ENCODE data around the gene MED16.

Gene MED16

GRCh38 chr19:883661-884211 lies 9.3 kb downstream of the MED16 start:
- Histone ChIP-seq H3K27me3 (ENCODE audit: low read length) (no peaks in the 10 kb centered on the region), H3K27ac (ENCODE audit: low read depth, low read length) (no peak overlapping the region), H4K20me1 (ENCODE audit: low read depth, low read length) (no peaks in the 10 kb centered on the region), H3F3A (ENCODE audit: insufficient read depth) (no peaks in the 10 kb centered on the region), H3K9me2 (replicated peaks; ENCODE audit: insufficient read depth, low read length) (no peaks in the 10 kb centered on the region), H3K4me2 (ENCODE audit: low read depth, low read length, poor library complexity, severe bottlenecking) (no peak overlapping the region), H3K4me3 (ENCODE audit: insufficient read depth, low read length, poor library complexity, severe bottlenecking) (no peak overlapping the region), H3K36me3 (ENCODE audit: low read length) (no peaks in the 10 kb centered on the region), H3K9me3 (ENCODE audit: insufficient read depth, low read length) (no peaks in the 10 kb centered on the region), H3K79me2 (ENCODE audit: insufficient read depth, low read length) (no peaks in the 10 kb centered on the region), H2AFZ (ENCODE audit: low read depth, low read length, severe bottlenecking) (no peak overlapping the region), H3K9ac (ENCODE audit: low read length) (no peak overlapping the region)
- TF ChIP-seq, protein P1, sequence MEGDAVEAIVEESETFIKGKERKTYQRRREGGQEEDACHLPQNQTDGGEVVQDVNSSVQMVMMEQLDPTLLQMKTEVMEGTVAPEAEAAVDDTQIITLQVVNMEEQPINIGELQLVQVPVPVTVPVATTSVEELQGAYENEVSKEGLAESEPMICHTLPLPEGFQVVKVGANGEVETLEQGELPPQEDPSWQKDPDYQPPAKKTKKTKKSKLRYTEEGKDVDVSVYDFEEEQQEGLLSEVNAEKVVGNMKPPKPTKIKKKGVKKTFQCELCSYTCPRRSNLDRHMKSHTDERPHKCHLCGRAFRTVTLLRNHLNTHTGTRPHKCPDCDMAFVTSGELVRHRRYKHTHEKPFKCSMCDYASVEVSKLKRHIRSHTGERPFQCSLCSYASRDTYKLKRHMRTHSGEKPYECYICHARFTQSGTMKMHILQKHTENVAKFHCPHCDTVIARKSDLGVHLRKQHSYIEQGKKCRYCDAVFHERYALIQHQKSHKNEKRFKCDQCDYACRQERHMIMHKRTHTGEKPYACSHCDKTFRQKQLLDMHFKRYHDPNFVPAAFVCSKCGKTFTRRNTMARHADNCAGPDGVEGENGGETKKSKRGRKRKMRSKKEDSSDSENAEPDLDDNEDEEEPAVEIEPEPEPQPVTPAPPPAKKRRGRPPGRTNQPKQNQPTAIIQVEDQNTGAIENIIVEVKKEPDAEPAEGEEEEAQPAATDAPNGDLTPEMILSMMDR (IDR thresholded peaks at IDR 0.05; ENCODE audit: insufficient read depth, low read length, poor library complexity, severe bottlenecking) = no peak
- no peak for TF ChIP-seq EZH2phosphoT487 (conservative IDR thresholded peaks at IDR 0.05; ENCODE audit: low read length)

- Histone ChIP-seq H3K79me2 (ENCODE audit: insufficient read depth, low read length) (no peaks in the 10 kb centered on the region), H3K4me2 (ENCODE audit: low read depth, low read length, poor library complexity, severe bottlenecking) (no peak overlapping the region), H3K27ac (ENCODE audit: low read depth, low read length) (no peak overlapping the region), H3K27me3 (ENCODE audit: low read length) (no peaks in the 10 kb centered on the region), H4K20me1 (ENCODE audit: low read depth, low read length) (no peaks in the 10 kb centered on the region), H2AFZ (ENCODE audit: low read depth, low read length, severe bottlenecking) (no peak overlapping the region), H3K9me3 (ENCODE audit: insufficient read depth, low read length) (no peaks in the 10 kb centered on the region), H3K36me3 (ENCODE audit: low read length) (no peaks in the 10 kb centered on the region), H3K4me3 (ENCODE audit: insufficient read depth, low read length, poor library complexity, severe bottlenecking) (no peak overlapping the region), H3K9ac (ENCODE audit: low read length) (no peak overlapping the region), H3K9me2 (replicated peaks; ENCODE audit: insufficient read depth, low read length) (no peaks in the 10 kb centered on the region), H3F3A (ENCODE audit: insufficient read depth) (no peaks in the 10 kb centered on the region)
- no peak for TF ChIP-seq EZH2phosphoT487 (conservative IDR thresholded peaks at IDR 0.05; ENCODE audit: low read length)
- TF ChIP-seq, protein P1 (IDR thresholded peaks at IDR 0.05; ENCODE audit: insufficient read depth, low read length, poor library complexity, severe bottlenecking) = no peak
These were observed 10.0 kb downstream of the MED16 start for GRCh38 chr19:882871-883497.

DNA sequence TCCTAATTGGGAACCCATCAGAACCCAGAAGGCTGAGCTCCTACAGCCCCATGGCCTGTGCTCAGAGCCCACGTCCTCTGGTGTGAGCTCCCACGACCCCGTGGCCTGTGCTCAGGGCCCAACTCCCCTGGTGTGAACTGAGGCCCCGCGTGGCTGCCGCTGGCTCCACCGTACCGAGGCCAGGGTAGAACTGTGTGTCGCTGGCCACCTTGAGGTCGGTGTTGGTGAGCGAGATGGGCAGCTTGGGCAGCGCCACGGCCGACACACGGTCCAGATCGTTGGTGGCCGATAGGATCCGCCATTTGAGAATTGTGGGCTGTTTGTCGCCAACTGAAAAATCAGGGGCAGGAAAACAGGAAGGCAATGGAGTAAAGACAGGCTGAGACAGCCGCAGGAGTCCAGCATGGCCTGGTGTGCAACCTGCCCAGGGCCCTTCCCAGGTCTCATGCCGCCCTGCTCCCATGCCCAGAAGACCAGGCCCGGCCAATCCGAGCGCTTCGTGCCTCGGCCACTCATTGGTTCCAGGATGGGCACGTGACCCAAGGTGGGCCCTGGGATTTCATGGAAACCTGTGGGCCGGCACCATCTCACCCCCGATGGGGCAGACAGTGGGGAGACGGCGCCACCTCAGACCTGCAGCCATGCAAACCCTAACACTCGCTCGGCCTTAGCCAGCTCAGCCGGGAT lies 11.5 kb downstream of the MED16 start:
- no peak for TF ChIP-seq EZH2phosphoT487 (conservative IDR thresholded peaks at IDR 0.05; ENCODE audit: low read length)
- TF ChIP-seq, protein P1 (IDR thresholded peaks at IDR 0.05; ENCODE audit: insufficient read depth, low read length, poor library complexity, severe bottlenecking) = no peak
- no peak overlapping the region for H2AFZ ChIP-seq (ENCODE audit: low read depth, low read length, severe bottlenecking)
- H3F3A ChIP-seq (ENCODE audit: insufficient read depth) = no peaks in the 10 kb centered on the region
- no peak overlapping the region for H3K9ac ChIP-seq (ENCODE audit: low read length)
- H3K36me3 ChIP-seq (ENCODE audit: low read length) = no peaks in the 10 kb centered on the region
- no peaks in the 10 kb centered on the region for H3K9me2 ChIP-seq (replicated peaks; ENCODE audit: insufficient read depth, low read length)
- no peaks in the 10 kb centered on the region for H3K9me3 ChIP-seq (ENCODE audit: insufficient read depth, low read length)
- no peaks in the 10 kb centered on the region for H4K20me1 ChIP-seq (ENCODE audit: low read depth, low read length)
- H3K27ac ChIP-seq (ENCODE audit: low read depth, low read length) = no peak overlapping the region
- no peaks in the 10 kb centered on the region for H3K79me2 ChIP-seq (ENCODE audit: insufficient read depth, low read length)
- no peak overlapping the region for H3K4me2 ChIP-seq (ENCODE audit: low read depth, low read length, poor library complexity, severe bottlenecking)
- H3K27me3 ChIP-seq (ENCODE audit: low read length) = no peaks in the 10 kb centered on the region
- H3K4me3 ChIP-seq (ENCODE audit: insufficient read depth, low read length, poor library complexity, severe bottlenecking) = no peak overlapping the region
